KMS-11 (cell line): ENCODE results near the gene RPL13A.
A peak's percentile ranks its signal among the peaks of the same experiment; 100 is the strongest.

Experiments used
- H2AFZ ChIP-seq: fragments of 200-600 bp; sonication (generic); 2 replicates; pipeline ENCODE4 v1.6.1; 2016; ENCODE audit warnings: antibody characterized with exemption, mixed run types, low read depth
- H3K27ac ChIP-seq: fragments of 200-600 bp; sonication (generic); 2 replicates; pipeline ENCODE4 v1.6.1; 2016; ENCODE audit warnings: mild to moderate bottlenecking, mixed run types
- H3K27me3 ChIP-seq: fragments of 200-600 bp; sonication (generic); 2 replicates; pipeline ENCODE4 v1.6.1; 2017; ENCODE audit warnings: mild to moderate bottlenecking, low read depth, mixed run types, moderate library complexity; ENCODE audit not compliant: insufficient read depth
- H3K36me3 ChIP-seq: fragments of 200-600 bp; sonication (generic); 2 replicates; pipeline ENCODE4 v1.6.1; 2017; ENCODE audit warnings: mild to moderate bottlenecking, mixed run types; ENCODE audit not compliant: insufficient read depth
- H3K4me1 ChIP-seq: fragments of 200-600 bp; sonication (generic); 2 replicates; pipeline ENCODE4 v1.6.1; 2016; ENCODE audit warnings: mild to moderate bottlenecking, low read depth, mixed run types; ENCODE audit not compliant: poor library complexity, severe bottlenecking
- H3K4me2 ChIP-seq: fragments of 200-600 bp; sonication (generic); 2 replicates; pipeline ENCODE4 v1.7.0; 2016; ENCODE audit warnings: mild to moderate bottlenecking, mixed run types
- H3K4me3 ChIP-seq: fragments of 200-600 bp; sonication (generic); IDR thresholded peaks from 2 replicates; pipeline ENCODE4 v1.6.1; 2017; ENCODE audit warnings: low read depth, low read length, mixed read lengths; ENCODE audit not compliant: insufficient read depth
- H3K79me2 ChIP-seq: fragments of 200-600 bp; sonication (generic); 2 replicates; pipeline ENCODE4 v1.6.1; 2016; ENCODE audit warnings: low read depth, mixed run types; ENCODE audit not compliant: insufficient read depth
- H3K9ac ChIP-seq: fragments of 200-600 bp; sonication (generic); 2 replicates; pipeline ENCODE4 v1.6.1; 2016; ENCODE audit warnings: mild to moderate bottlenecking, mixed run types
- H4K20me1 ChIP-seq: fragments of 200-600 bp; sonication (generic); 2 replicates; pipeline ENCODE4 v1.6.1; 2016; ENCODE audit warnings: mild to moderate bottlenecking, mixed run types; ENCODE audit not compliant: insufficient read depth
- TF ChIP-seq, protein P1 (sequence below): fragments of 200-600 bp; sonication (generic); conservative IDR thresholded peaks from 2 replicates; pipeline ENCODE4 v1.6.1; 2017; ENCODE audit warnings: low read depth, mild to moderate bottlenecking, antibody characterized with exemption, low read length, moderate library complexity, mixed read lengths

RPL13A gene

DNA sequence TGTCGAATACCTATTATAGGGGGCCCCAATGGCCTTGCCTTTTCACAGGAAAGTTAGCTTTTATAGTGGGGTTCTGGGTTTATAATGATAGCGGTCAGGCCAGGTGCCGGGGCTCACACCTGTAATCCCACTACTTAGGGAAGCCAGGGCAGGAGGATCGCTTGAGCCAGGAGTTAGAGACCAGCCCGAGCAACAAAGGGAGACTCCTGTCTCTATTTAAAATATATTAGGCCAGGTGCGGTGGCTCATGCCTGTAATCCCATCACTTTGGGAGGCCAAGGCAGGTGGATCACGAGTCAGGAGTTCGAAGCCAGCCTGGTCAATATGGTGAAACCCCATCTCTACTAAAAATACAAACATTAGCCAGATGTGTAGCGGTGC lies 16.2 kb downstream of the RPL13A start:
- no peak overlapping the region for H3K4me2 ChIP-seq
- TF ChIP-seq, protein P1, sequence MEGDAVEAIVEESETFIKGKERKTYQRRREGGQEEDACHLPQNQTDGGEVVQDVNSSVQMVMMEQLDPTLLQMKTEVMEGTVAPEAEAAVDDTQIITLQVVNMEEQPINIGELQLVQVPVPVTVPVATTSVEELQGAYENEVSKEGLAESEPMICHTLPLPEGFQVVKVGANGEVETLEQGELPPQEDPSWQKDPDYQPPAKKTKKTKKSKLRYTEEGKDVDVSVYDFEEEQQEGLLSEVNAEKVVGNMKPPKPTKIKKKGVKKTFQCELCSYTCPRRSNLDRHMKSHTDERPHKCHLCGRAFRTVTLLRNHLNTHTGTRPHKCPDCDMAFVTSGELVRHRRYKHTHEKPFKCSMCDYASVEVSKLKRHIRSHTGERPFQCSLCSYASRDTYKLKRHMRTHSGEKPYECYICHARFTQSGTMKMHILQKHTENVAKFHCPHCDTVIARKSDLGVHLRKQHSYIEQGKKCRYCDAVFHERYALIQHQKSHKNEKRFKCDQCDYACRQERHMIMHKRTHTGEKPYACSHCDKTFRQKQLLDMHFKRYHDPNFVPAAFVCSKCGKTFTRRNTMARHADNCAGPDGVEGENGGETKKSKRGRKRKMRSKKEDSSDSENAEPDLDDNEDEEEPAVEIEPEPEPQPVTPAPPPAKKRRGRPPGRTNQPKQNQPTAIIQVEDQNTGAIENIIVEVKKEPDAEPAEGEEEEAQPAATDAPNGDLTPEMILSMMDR: no peak
- H3K36me3 ChIP-seq: peaks cover 6% of the 10 kb centered on the region; the same call in 1 of the 2 replicates
- H3K9ac ChIP-seq: no peak overlapping the region
- no peaks in the 10 kb centered on the region for H3K27me3 ChIP-seq
- H3K79me2 ChIP-seq: peaks cover 3% of the 10 kb centered on the region; the same call in 1 of the 2 replicates
- no peak overlapping the region for H3K27ac ChIP-seq
- H4K20me1 ChIP-seq: peaks cover 5% of the 10 kb centered on the region; the same call in 1 of the 2 replicates
- peak overlapping the region; percentile 38; the same call in 1 of the 2 replicates for H2AFZ ChIP-seq
- H3K4me1 ChIP-seq: peaks cover 33% of the 10 kb centered on the region
- H3K4me3 ChIP-seq: no peak overlapping the region

- H3K36me3 ChIP-seq: no peaks in the 10 kb centered on the region
- peaks cover 21% of the 10 kb centered on the region for H3K4me1 ChIP-seq
- no peak overlapping the region for H3K4me2 ChIP-seq
- H3K27ac ChIP-seq: no peak overlapping the region
- peaks cover 3% of the 10 kb centered on the region; the same call in 1 of the 2 replicates for H3K27me3 ChIP-seq
- H3K9ac ChIP-seq: no peak overlapping the region
- no peak overlapping the region; the same call in 1 of the 2 replicates for H2AFZ ChIP-seq
- H3K4me3 ChIP-seq: no peak overlapping the region
- TF ChIP-seq, protein P1: peak; percentile 96
- no peaks in the 10 kb centered on the region for H3K79me2 ChIP-seq
- H4K20me1 ChIP-seq: no peaks in the 10 kb centered on the region
Observed at GRCh38 chr19:49506575-49507105, 19.2 kb downstream of the RPL13A start.

DNA sequence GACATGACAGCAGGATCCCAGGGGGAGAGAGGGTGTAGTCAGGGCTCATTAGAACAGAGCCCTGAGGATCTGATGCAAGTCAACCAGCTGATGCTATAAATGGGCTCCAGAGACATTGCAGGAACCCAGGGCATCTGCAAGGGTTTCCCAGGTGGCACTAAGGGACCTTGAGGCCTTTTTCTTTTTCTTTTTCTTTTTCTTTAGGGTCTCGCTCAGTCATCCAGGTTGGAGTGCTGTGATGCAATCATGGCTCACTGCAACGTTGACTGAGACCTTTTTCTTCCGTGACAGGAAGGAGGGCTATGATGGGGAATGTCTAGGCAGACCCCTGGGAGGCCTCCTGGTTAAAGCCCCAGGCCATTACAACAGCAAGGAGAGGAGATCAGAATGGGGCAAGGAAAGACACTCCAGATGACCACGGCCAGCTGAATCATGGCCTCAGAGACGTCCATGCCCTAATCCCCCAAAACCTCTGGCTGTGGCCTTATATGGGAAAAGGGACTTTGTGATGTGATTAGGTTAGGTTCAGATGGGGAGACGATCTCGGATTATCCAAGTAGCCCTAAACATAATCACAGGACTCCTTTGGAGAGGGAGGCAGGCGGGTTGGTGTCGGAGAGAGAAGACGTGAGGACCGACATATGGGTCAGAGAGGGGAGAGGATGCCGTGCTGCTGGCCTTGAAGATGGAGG lies 20.5 kb downstream of the RPL13A start:
- TF ChIP-seq, protein P1: no peak
- Histone ChIP-seq H3K27ac (no peak overlapping the region), H3K9ac (no peak overlapping the region), H4K20me1 (no peaks in the 10 kb centered on the region), H3K4me2 (no peak overlapping the region), H3K4me3 (no peak overlapping the region), H3K36me3 (no peaks in the 10 kb centered on the region), H3K4me1 (peaks cover 9% of the 10 kb centered on the region), H3K27me3 (peaks cover 9% of the 10 kb centered on the region; the same call in 1 of the 2 replicates), H2AFZ (no peak overlapping the region), H3K79me2 (no peaks in the 10 kb centered on the region)

GRCh38 chr19:49512970-49513745 lies 25.8 kb downstream of the RPL13A start:
- H2AFZ ChIP-seq: peak overlapping the region; percentile 94

More at GRCh38 chr19:49512970-49513745, 25.8 kb downstream of the RPL13A start:
- Histone ChIP-seq H4K20me1 (no peaks in the 10 kb centered on the region), H3K9ac (peak overlapping the region; percentile 37; the same call in 1 of the 2 replicates), H3K27me3 (peaks cover 26% of the 10 kb centered on the region), H3K27ac (no peak overlapping the region), H3K4me2 (peak overlapping the region; percentile 89), H3K4me3 (no peak overlapping the region), H3K79me2 (no peaks in the 10 kb centered on the region), H3K36me3 (no peaks in the 10 kb centered on the region), H3K4me1 (peaks cover 7% of the 10 kb centered on the region)
- TF ChIP-seq, protein P1: no peak
